ENCODE measurements around the gene ACOT7. TPM values are rescaled to one million over a fixed set of nuclear protein-coding genes. Genes with fewer than 3 reads are reported as not detected.

The ACOT7 gene
- total and polyA plus RNA-seq, 2 experiments from 2014 or later: 167 to 169 TPM

DNA sequence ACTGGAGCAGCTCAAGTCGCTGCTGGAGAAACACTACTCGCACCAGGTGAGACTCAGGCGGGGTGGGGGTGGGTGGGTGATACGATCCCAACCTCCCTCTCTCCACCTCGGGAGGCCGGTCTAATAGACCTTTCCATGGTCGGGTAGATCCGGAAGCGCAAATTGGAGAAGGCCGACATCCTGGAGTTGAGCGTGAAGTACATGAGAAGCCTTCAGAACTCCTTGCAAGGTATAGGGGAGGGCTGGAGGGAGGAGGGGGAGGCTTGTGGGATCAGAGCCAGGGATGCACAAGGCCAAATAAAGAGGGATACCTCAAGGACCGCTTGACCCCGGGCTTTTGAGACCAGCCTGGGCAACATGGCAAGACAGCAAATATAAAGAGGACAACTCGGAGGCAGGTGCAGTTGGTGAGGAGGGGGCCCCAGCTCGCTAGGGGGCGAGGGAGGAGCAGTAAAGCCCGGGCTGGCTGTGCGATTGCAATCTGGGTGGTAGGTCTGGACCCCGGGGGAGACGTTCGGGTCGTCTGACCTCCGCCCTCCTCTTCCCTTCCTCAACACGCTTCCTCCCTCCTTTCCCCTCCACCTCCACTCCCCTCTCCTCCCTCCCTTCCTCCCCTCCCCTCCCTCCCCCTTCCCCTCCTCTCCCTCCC is 149.0 kb downstream of the ACOT7 start:
- peaks cover 44% of the 10 kb centered on the region for H3K27me3 Mint-ChIP-seq (ENCODE audit: insufficient read depth, low read depth, poor library complexity)
- no peak overlapping the region for H2AFZ ChIP-seq
- H3K27me3 ChIP-seq (ENCODE audit: insufficient read depth): peaks cover 50% of the 10 kb centered on the region
- TF ChIP-seq JUNB (IDR thresholded peaks at IDR 0.05; ENCODE audit: unreplicated experiment) (no peak), CREB1 (CRISPR knock-in tag; IDR thresholded peaks at IDR 0.05; ENCODE audit: low read depth) (no peak)
- TF ChIP-seq, protein P1, sequence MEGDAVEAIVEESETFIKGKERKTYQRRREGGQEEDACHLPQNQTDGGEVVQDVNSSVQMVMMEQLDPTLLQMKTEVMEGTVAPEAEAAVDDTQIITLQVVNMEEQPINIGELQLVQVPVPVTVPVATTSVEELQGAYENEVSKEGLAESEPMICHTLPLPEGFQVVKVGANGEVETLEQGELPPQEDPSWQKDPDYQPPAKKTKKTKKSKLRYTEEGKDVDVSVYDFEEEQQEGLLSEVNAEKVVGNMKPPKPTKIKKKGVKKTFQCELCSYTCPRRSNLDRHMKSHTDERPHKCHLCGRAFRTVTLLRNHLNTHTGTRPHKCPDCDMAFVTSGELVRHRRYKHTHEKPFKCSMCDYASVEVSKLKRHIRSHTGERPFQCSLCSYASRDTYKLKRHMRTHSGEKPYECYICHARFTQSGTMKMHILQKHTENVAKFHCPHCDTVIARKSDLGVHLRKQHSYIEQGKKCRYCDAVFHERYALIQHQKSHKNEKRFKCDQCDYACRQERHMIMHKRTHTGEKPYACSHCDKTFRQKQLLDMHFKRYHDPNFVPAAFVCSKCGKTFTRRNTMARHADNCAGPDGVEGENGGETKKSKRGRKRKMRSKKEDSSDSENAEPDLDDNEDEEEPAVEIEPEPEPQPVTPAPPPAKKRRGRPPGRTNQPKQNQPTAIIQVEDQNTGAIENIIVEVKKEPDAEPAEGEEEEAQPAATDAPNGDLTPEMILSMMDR (conservative IDR thresholded peaks at IDR 0.05; ENCODE audit: low read depth in 2 of 2): 0 out of 4 replicates have a peak, but pooled peaks of 1 of the 2 experiments have one; percentile 1
- no peaks in the 10 kb centered on the region for H3K79me2 ChIP-seq (replicated peaks; ENCODE audit: insufficient read depth)
- DNase-seq (ENCODE audit: low spot score) (no peak), ATAC-seq (no peak)
- H3K4me1 ChIP-seq (ENCODE audit: insufficient read depth): peaks cover 39% of the 10 kb centered on the region
- H3K36me3 ChIP-seq (ENCODE audit: insufficient read depth): no peaks in the 10 kb centered on the region
- no peaks in the 10 kb centered on the region for H3K36me3 Mint-ChIP-seq (ENCODE audit: low read depth)
- H3K27ac Mint-ChIP-seq: no peak overlapping the region
- peak overlapping the region; percentile 98 for H3K4me2 ChIP-seq
- H3F3A ChIP-seq (replicated peaks; ENCODE audit: low read depth): peaks cover 25% of the 10 kb centered on the region
- no peaks in the 10 kb centered on the region for H3K9me3 Mint-ChIP-seq
- no peaks in the 10 kb centered on the region for H3K9me2 ChIP-seq (ENCODE audit: insufficient read depth)
- no peak overlapping the region for H3K27ac ChIP-seq (ENCODE audit: low read depth)
- H3K4me3 Mint-ChIP-seq: peak overlapping the region; percentile 82
- peaks cover 39% of the 10 kb centered on the region for H3K4me1 Mint-ChIP-seq
- H3K4me3 ChIP-seq: peak overlapping the region; percentile 83
- H4K20me1 ChIP-seq (replicated peaks; ENCODE audit: insufficient read depth): peaks cover 6% of the 10 kb centered on the region; the same call in 1 of the 2 replicates

GRCh38 chr1:6243993-6244392 is 149.6 kb downstream of the ACOT7 start, which contains the start of gene HES3:
Gene HES3, plus strand, starts transcription at chr1:6244179. Its CDS starts 187 bp downstream, at chr1:6244366.
- Histone ChIP-seq H3K79me2 (replicated peaks; ENCODE audit: insufficient read depth) (no peaks in the 10 kb centered on the region), H3K36me3 (ENCODE audit: insufficient read depth) (no peaks in the 10 kb centered on the region), H3K27ac (ENCODE audit: low read depth) (no peak within 1 kb of the TSS), H4K20me1 (replicated peaks; ENCODE audit: insufficient read depth) (peaks cover 6% of the 10 kb centered on the region; the same call in 1 of the 2 replicates), H2AFZ (no peak within 1 kb of the TSS), H3K9me2 (ENCODE audit: insufficient read depth) (no peaks in the 10 kb centered on the region), H3K4me3 (peak within 1 kb of the TSS; percentile 83), H3K4me2 (peak within 1 kb of the TSS; percentile 98), H3K27me3 (ENCODE audit: insufficient read depth) (peaks cover 45% of the 10 kb centered on the region), H3K4me1 (ENCODE audit: insufficient read depth) (peaks cover 40% of the 10 kb centered on the region), H3F3A (replicated peaks; ENCODE audit: low read depth) (peaks cover 25% of the 10 kb centered on the region)
- H3K4me3 Mint-ChIP-seq: peak within 1 kb of the TSS; percentile 82
- H3K9me3 Mint-ChIP-seq: no peaks in the 10 kb centered on the region
- TF ChIP-seq JUNB (IDR thresholded peaks at IDR 0.05; ENCODE audit: unreplicated experiment) (no peak), ZNF331 (CRISPR knock-in tag; IDR thresholded peaks at IDR 0.05; ENCODE audit: low read depth) (no peak), POLR2AphosphoS5 (IDR thresholded peaks at IDR 0.05; ENCODE audit: low read depth) (peak; percentile 77), NANOG (IDR thresholded peaks at IDR 0.05; ENCODE audit: borderline replicate concordance) (no peak), CREB1 (CRISPR knock-in tag; IDR thresholded peaks at IDR 0.05; ENCODE audit: low read depth) (no peak)
- H3K36me3 Mint-ChIP-seq (ENCODE audit: low read depth): no peaks in the 10 kb centered on the region
- ATAC-seq: no peak; the same call in 2 of the 3 replicates
- H3K27me3 Mint-ChIP-seq (ENCODE audit: insufficient read depth, low read depth, poor library complexity): peaks cover 46% of the 10 kb centered on the region
- peaks cover 44% of the 10 kb centered on the region for H3K4me1 Mint-ChIP-seq
- DNase-seq (ENCODE audit: low spot score): peak; percentile 78
- no peak within 1 kb of the TSS for H3K27ac Mint-ChIP-seq

All from GM23338 (cell line).